Stimulated activated naive CD8-positive, alpha-beta T cell treated with anti-CD3 and anti-CD28 coated beads, Interleukin-15, Interleukin-2, amounts not matched to agents 100 ng/mL and 50 ng/mL, for 24 hours (primary cell): ENCODE data around the gene FBXO39.
A peak's percentile ranks its signal among the peaks of the same experiment; 100 is the strongest.
"Not testable (repeated sequence)": the region's sequence is repeated elsewhere in the genome, so short reads cannot be mapped to it uniquely, and the experiment has no call there.

ENCODE experiments used
- H3K27ac Mint-ChIP-seq: one replicate; pipeline ENCODE4 v1.8.0; 2021; ENCODE audit warnings: mild to moderate bottlenecking, mixed read lengths
- H3K27me3 Mint-ChIP-seq: one replicate; pipeline ENCODE4 v1.8.0; 2021; ENCODE audit warnings: mixed read lengths
- H3K36me3 Mint-ChIP-seq: one replicate; pipeline ENCODE4 v1.8.0; 2021; ENCODE audit warnings: low read depth, mixed read lengths
- H3K4me1 Mint-ChIP-seq: one replicate; pipeline ENCODE4 v1.8.0; 2021; ENCODE audit warnings: low read depth, mixed read lengths
- H3K4me3 Mint-ChIP-seq: one replicate; pipeline ENCODE4 v1.8.0; 2021; ENCODE audit warnings: mild to moderate bottlenecking, mixed read lengths
- H3K9me3 Mint-ChIP-seq: one replicate; pipeline ENCODE4 v1.8.0; 2021; ENCODE audit warnings: mixed read lengths

Gene FBXO39

DNA sequence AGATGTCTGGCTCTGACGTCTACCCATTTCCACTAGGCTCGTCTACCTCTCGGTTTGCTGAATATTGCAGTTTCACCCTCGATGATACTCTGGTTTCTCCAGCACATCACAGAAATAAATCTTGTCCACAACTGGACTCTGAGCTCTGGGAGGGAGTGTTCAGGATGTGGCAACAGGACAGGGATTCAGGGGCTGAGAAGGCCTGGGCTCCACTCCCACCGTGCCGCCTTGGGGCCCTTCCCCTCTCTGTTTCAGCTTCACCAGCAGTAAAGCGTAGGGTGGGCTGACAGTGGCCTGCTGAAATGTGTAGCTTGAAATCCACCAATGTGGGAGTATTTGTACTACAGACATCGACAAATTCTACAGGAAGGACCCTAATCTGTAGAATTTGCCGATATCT lies 35.5 kb downstream of the FBXO39 start:
- H3K27me3 Mint-ChIP-seq, result peaks cover 30% of the 10 kb centered on the region
- no peaks in the 10 kb centered on the region for H3K4me1 Mint-ChIP-seq
- no peak overlapping the region for H3K4me3 Mint-ChIP-seq
- H3K9me3 Mint-ChIP-seq, result no peaks in the 10 kb centered on the region
- no peak overlapping the region for H3K27ac Mint-ChIP-seq
- H3K36me3 Mint-ChIP-seq, result no peaks in the 10 kb centered on the region

DNA sequence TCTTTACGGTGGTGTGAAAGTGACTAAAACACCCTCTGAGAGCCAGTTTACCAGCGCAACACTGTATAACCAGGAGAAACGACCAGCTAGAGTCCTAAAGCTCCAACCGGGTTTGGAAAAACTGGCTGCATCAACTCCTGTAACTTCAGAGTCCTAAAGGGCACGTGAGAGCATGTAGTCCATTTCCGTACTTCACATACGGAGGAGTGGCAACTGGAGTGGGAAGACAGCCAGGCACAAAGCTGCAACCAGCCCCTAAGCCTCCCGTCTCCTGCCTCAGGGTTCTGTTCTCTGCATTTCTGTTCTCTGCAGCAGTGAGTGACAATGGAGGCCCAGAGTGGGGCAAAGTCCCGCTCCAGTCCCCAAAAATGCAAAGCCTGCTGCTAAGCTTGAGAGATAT lies 36.3 kb downstream of the FBXO39 start:
- no peaks in the 10 kb centered on the region for H3K36me3 Mint-ChIP-seq
- H3K4me1 Mint-ChIP-seq, result no peaks in the 10 kb centered on the region
- H3K4me3 Mint-ChIP-seq, result no peak overlapping the region
- peaks cover 30% of the 10 kb centered on the region for H3K27me3 Mint-ChIP-seq
- no peak overlapping the region for H3K27ac Mint-ChIP-seq
- H3K9me3 Mint-ChIP-seq, result no peaks in the 10 kb centered on the region

DNA sequence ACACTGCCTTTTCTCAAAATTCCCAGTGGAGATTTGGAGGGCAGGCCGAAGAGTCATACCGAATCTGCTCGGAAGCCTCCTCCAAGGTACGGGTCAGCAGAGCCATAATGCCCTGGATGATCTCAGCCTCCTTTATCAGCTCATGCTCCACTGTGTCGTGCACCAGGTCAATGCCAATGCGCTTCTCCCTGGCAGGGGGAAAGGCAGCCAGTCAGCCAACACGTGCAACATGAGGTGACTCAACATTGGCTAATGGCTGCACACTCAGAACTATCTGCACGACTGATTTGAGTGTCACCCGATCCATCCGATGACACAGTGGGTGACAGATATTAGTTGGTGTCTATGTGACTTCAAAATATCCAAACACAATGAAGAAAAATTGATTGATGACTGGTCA lies 39.8 kb downstream of the FBXO39 start:
- no peaks in the 10 kb centered on the region for H3K4me1 Mint-ChIP-seq
- H3K27ac Mint-ChIP-seq, result no peak overlapping the region
- no peaks in the 10 kb centered on the region for H3K36me3 Mint-ChIP-seq
- H3K27me3 Mint-ChIP-seq, result peaks cover 29% of the 10 kb centered on the region
- no peak overlapping the region for H3K4me3 Mint-ChIP-seq
- H3K9me3 Mint-ChIP-seq, result no peaks in the 10 kb centered on the region

DNA sequence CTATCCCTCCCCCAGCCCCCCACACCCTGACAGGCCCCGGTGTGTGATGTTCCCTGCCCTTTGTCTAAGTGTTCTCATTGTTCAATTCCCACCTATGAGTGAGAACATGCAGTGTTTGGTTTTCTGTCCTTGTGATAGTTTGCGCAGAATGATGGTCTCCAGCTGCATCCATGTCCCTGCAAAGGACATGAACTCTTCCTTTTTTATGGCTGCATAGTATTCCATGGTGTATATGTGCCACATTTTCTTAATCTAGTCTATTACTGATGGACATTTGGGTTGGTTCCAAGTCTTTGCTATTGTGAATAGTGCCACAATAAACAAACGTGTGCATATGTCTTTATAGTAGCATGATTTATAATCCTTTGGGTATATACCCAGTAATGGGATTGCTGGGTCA lies 40.4 kb downstream of the FBXO39 start:
- H3K4me3 Mint-ChIP-seq, H3K9me3 Mint-ChIP-seq, H3K27ac Mint-ChIP-seq, H3K36me3 Mint-ChIP-seq, H3K4me1 Mint-ChIP-seq: not testable (repeated sequence)
- peaks cover 31% of the 10 kb centered on the region for H3K27me3 Mint-ChIP-seq

DNA sequence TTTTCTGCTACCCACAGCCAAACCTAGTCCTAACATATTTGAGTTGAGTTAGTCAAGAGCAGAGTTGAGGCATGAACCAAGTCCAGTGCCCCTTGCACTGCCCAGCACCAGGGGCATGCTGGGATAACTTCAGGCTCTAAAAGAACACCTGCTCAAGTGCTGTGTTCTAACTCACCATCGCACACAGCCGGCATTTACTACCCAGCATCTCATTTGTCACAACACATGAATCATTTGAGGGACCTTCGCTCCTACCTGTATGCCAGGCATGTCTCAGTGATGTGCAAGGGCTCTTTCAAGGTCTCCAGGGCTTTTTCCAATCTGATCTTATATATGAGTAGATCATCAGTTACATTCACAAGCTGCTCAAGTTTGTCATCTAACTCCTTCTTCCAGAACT lies 42.9 kb downstream of the FBXO39 start:
- H3K36me3 Mint-ChIP-seq, result no peaks in the 10 kb centered on the region
- H3K27ac Mint-ChIP-seq, result no peak overlapping the region
- H3K4me3 Mint-ChIP-seq, result no peak overlapping the region
- H3K9me3 Mint-ChIP-seq, result no peaks in the 10 kb centered on the region
- H3K27me3 Mint-ChIP-seq, result peaks cover 27% of the 10 kb centered on the region
- H3K4me1 Mint-ChIP-seq, result no peaks in the 10 kb centered on the region

DNA sequence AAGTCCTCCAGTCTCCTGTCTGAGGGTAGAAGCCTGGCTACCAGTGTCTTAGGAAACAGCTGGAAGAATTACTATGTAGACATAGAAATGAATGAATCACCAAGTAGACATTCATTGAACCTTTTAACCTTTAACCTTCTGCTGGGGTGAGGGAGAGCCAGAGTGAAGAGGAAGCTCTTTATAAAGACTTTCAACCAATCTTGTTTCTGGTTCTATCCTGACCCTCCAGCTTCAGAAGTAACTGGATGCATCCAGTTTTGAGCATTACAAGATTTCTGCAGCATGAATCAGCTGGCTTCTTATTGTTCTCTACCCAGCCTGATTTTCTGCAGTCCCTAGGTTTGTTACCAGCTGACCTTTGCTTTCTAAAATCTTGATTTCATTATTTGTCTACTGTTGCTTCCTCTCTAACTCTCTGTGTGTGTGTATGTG lies 47.0 kb downstream of the FBXO39 start:
- no peak overlapping the region for H3K4me3 Mint-ChIP-seq
- no peak overlapping the region for H3K27ac Mint-ChIP-seq
- H3K27me3 Mint-ChIP-seq, result peaks cover 41% of the 10 kb centered on the region
- no peaks in the 10 kb centered on the region for H3K4me1 Mint-ChIP-seq
- H3K36me3 Mint-ChIP-seq, result no peaks in the 10 kb centered on the region
- H3K9me3 Mint-ChIP-seq, result no peaks in the 10 kb centered on the region

DNA sequence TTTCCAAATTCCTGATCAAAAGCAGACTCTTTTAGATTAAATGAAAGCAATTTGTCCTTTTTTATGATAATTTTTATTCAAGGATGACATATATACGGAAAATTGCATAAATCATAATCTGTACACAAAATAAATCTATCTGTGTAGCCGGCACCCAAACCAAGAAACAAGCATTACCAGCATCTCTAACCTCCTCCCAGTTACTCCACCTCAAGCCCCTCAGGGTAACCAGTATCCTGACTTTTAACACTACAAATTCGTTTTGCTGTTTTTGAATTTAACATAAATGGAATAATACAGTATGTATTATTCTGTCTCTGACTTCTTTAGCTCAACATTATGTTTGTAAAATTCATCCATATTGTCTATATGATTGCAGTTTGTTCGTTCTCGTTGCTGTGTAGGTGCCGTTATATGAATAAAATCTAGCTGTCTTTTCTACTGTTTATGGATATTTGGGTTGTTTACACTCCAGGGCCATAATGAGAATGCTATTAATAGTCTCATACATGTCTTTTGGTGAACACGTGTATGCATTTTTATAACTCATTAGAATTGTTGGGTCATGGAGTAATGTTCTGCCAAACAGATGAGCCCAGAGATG lies 54.5 kb downstream of the FBXO39 start:
- Mint-ChIP-seq H3K27me3 (peaks cover 57% of the 10 kb centered on the region), H3K4me3 (no peak overlapping the region), H3K27ac (no peak overlapping the region), H3K9me3 (no peaks in the 10 kb centered on the region), H3K4me1 (peaks cover 12% of the 10 kb centered on the region), H3K36me3 (no peaks in the 10 kb centered on the region)

DNA sequence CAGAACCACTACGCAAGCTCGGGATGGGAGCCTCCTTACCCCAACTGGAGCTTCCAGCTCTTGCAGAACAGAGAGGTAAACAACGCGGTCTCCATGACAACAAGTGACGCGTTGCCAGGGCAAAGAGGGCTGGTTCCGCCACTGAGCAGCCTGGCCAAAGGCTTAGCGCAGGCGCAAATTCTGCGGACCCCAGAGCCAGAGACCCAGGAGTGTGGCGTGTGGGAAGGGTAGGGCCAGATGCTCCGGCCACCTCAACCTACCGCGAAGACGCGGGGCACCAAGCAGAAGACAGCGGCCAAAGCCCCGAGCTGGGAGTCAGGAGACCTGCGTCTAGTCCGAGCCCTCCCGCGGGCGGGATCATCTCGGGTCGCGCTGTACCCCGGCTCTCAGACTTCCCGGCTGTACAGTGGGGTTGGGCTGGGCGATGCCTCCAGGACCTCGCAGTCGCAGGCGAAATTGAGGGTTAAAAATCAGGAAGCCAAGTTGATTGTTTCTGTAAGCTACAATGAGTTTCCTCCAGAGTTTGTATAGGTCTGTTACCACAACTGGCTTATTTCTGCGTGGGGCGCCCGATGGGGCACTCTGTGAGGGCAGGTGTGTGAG lies 55.7 kb downstream of the FBXO39 start, which contains the start of gene TEKT1:
Gene TEKT1 (minus strand): TSS at position 69 of the 603 bp plus-strand sequence. CDS start 1,353 bp downstream, outside the sequence.
- Mint-ChIP-seq H3K27ac (no peak within 1 kb of the TSS), H3K36me3 (no peaks in the 10 kb centered on the region), H3K4me3 (peak within 1 kb of the TSS; percentile 73), H3K9me3 (no peaks in the 10 kb centered on the region), H3K4me1 (peaks cover 12% of the 10 kb centered on the region), H3K27me3 (peaks cover 57% of the 10 kb centered on the region)
